Effector memory CD4-positive, alpha-beta T cell (primary cell): ENCODE data around the gene CREB5.

Experiments used
- DNase-seq, 3 donors: peaks; one replicate each; pipeline ENCODE4 v3.0.0-alpha.2; 2020
- H3K27ac ChIP-seq: 2 replicates; pipeline ENCODE4 v1.7.0; 2013; ENCODE audit warnings: mild to moderate bottlenecking, low read length, moderate library complexity; ENCODE audit not compliant: insufficient read depth, poor library complexity, severe bottlenecking
- H3K27me3 ChIP-seq: replicated peaks from 2 replicates; pipeline ENCODE4 v1.7.0; 2013; ENCODE audit warnings: mild to moderate bottlenecking, low read length; ENCODE audit not compliant: insufficient read depth, control insufficient read depth, poor library complexity, severe bottlenecking
- H3K36me3 ChIP-seq: 2 replicates; pipeline ENCODE4 v1.7.0; 2013; ENCODE audit warnings: mild to moderate bottlenecking, low read length, moderate library complexity; ENCODE audit not compliant: control insufficient read depth, insufficient read depth
- H3K4me1 ChIP-seq: 2 replicates; pipeline ENCODE4 v1.7.0; 2013; ENCODE audit warnings: low read length, mild to moderate bottlenecking; ENCODE audit not compliant: control insufficient read depth, insufficient read depth, poor library complexity, severe bottlenecking
- H3K4me3 ChIP-seq: 2 replicates; pipeline ENCODE4 v1.7.0; 2013; ENCODE audit warnings: low read length, low read depth, mild to moderate bottlenecking; ENCODE audit not compliant: insufficient read depth, poor library complexity, severe bottlenecking
- H3K9me3 ChIP-seq: 2 replicates; pipeline ENCODE4 v1.7.0; 2013; ENCODE audit warnings: mild to moderate bottlenecking, low read length, moderate library complexity; ENCODE audit not compliant: control insufficient read depth

CREB5 gene

DNA sequence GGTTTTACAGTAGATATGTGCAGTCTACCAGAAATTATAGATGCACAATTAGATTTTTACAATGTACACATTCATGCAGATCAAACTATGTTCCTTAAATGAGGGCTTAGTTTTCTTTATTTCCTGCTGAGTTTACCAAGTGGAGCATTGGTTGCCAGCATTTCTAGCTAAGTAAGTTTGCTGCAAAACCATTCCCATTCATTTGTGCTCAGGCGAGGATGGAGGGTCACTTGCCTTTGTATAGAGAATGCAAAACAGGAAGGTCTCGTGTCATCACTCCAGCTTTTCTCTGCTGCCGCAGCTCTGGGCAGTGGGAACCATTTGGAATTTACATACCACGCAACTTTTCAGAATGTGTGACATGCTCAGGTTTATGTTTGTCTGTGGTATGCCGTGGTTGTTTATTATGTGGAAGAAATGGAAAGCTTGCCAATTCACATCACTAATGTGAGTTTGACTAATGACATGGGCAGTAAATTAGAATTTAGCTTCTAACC, 347.2 kb downstream of the CREB5 start:
- DNase-seq: no peak
- H3K27me3 ChIP-seq: no peaks in the 10 kb centered on the region
- H3K36me3 ChIP-seq: no peaks in the 10 kb centered on the region
- H3K27ac ChIP-seq: no peak overlapping the region
- no peaks in the 10 kb centered on the region for H3K9me3 ChIP-seq
- H3K4me3 ChIP-seq: no peak overlapping the region
- no peaks in the 10 kb centered on the region for H3K4me1 ChIP-seq

DNA sequence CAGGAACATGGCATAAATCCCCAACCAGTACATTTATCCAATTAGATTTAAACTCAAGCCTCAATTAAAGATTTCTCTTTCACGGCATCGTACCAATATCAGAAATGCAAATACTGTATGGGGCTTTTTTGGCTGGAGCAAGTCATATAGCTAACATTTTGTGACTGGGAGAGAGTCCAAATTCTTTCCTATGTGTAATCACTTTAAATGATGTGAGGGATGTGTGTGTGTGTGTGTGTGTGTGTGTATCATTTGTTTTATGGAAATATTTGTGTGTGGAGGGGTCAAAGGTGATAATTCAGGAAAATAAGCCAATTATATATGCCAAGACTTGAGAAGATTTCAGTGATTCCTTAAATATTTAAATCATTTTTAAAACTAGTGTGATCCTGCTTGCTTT, 349.2 kb downstream of the CREB5 start:
- H3K9me3 ChIP-seq: no peaks in the 10 kb centered on the region
- H3K4me1 ChIP-seq: no peaks in the 10 kb centered on the region
- no peak overlapping the region for H3K4me3 ChIP-seq
- DNase-seq: no peak
- H3K27ac ChIP-seq: no peak overlapping the region
- H3K27me3 ChIP-seq: no peaks in the 10 kb centered on the region
- no peaks in the 10 kb centered on the region for H3K36me3 ChIP-seq

- H3K4me1 ChIP-seq: no peaks in the 10 kb centered on the region
- no peak overlapping the region for H3K4me3 ChIP-seq
- no peaks in the 10 kb centered on the region for H3K27me3 ChIP-seq
- DNase-seq: no peak
- no peaks in the 10 kb centered on the region for H3K36me3 ChIP-seq
- no peaks in the 10 kb centered on the region for H3K9me3 ChIP-seq
- H3K27ac ChIP-seq: no peak overlapping the region
Measured at GRCh38 chr7:28762651-28763050, 350.3 kb downstream of the CREB5 start.

DNA sequence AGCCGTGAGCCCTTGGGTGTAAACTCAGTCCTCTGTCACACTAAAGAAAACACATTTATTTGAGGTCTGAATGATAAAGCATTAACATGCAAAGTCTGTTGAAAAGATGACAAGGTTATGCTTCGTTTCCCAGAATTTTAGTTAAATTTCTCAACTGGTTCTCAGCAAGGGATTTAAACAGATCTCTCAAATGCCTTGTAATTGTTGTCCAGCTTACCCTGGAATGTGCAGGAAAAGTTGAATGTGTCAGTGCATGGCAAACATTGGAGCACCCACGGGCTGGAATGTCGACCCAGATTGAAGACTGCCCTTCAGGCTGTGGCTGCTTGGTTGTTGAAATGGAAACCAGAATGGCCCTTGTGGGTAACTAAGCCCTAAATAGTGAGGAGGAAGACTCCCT, 354.0 kb downstream of the CREB5 start:
- Histone ChIP-seq H3K27me3 (no peaks in the 10 kb centered on the region), H3K27ac (no peak overlapping the region), H3K4me1 (no peaks in the 10 kb centered on the region), H3K9me3 (no peaks in the 10 kb centered on the region), H3K4me3 (no peak overlapping the region), H3K36me3 (no peaks in the 10 kb centered on the region)
- DNase-seq: no peak

DNA sequence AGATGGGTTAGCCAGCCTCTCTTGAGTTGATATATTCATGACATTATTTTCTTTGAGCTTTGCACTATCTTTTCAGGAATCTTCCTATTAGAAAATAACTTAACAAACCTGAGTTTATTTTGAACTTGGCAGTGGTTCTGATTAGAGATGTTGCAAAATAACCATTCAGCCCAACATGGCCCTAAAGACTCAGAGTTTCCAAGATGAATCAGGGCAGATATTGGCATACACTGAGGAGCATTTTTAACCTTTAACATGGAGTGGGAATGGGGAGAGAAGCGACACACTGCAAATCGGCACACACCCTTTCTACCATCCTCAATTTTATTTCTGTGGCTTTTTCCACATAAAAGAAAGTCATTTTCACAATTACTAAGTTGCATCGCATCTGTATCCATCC, 355.0 kb downstream of the CREB5 start:
- H3K27ac ChIP-seq: no peak overlapping the region
- DNase-seq: no peak
- no peaks in the 10 kb centered on the region for H3K9me3 ChIP-seq
- no peaks in the 10 kb centered on the region for H3K27me3 ChIP-seq
- H3K4me1 ChIP-seq: no peaks in the 10 kb centered on the region
- H3K36me3 ChIP-seq: no peaks in the 10 kb centered on the region
- H3K4me3 ChIP-seq: no peak overlapping the region

DNA sequence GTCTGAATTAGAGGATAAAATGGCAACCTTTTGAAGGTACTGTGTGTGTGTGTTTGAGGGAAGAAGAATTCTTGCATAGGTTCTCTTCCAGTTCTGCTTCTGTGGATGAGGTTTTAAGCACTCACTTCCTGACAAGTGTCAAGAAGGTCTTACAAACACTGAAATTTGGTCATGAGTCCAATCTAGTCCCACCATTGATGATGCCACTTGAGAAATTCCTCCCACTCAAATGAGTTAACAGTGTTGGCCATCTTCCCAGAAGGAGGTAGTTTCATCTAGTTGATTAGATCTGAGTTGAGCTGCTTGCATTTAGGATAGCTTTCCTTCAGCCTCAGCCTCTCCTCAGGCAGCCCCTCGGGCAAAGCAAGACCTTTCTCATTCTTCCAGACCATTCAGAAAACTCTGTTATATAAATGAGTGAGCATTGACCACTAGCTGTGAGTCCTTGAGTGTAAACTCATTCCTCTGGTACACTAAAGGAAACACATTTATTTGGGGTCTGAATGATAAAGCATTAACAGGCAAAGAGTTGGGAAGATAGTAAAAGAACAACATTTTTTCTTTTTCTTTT, 356.3 kb downstream of the CREB5 start:
- H3K4me3 ChIP-seq: no peak overlapping the region
- no peak for DNase-seq
- no peaks in the 10 kb centered on the region for H3K9me3 ChIP-seq
- H3K36me3 ChIP-seq: no peaks in the 10 kb centered on the region
- H3K4me1 ChIP-seq: no peaks in the 10 kb centered on the region
- H3K27ac ChIP-seq: no peak overlapping the region
- H3K27me3 ChIP-seq: no peaks in the 10 kb centered on the region

DNA sequence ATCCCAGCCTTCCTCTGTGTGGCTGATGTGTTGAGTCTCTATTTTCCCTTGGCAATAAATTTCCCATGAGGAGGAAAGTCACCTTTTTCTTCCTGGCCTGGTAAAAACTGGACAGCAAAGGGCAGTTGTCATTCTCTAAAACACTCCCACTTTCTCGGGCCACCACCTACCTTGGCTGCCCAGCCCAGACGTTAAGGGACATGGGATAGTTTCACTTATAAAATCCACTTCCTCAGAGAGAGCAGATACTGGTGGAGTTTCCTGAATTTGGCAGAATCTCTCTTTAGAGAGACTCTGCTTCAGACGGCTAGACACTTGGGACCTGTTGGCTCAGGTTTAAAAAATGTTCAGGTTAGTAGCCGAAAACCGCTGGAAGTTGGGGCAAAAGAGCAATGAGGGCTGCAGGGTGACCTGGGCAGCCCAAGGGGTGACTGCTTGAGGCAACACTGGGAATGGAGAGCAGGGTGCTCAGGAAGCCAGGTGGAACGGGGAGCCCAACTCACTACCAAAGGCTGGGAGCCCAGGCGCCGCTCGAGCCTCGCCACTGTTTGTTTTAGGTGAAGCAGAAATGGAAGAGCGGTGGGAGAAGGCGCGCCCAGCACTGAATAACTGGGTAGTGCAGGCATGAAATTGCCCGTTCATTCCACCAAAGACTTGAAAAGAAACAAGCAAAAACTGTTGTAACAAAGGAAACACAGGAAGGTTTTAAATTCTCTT, 359.7 kb downstream of the CREB5 start:
- H3K9me3 ChIP-seq: no peaks in the 10 kb centered on the region
- no peak for DNase-seq
- no peaks in the 10 kb centered on the region for H3K36me3 ChIP-seq
- H3K4me3 ChIP-seq: no peak overlapping the region
- H3K27me3 ChIP-seq: no peaks in the 10 kb centered on the region
- H3K4me1 ChIP-seq: no peaks in the 10 kb centered on the region
- no peak overlapping the region for H3K27ac ChIP-seq

DNA sequence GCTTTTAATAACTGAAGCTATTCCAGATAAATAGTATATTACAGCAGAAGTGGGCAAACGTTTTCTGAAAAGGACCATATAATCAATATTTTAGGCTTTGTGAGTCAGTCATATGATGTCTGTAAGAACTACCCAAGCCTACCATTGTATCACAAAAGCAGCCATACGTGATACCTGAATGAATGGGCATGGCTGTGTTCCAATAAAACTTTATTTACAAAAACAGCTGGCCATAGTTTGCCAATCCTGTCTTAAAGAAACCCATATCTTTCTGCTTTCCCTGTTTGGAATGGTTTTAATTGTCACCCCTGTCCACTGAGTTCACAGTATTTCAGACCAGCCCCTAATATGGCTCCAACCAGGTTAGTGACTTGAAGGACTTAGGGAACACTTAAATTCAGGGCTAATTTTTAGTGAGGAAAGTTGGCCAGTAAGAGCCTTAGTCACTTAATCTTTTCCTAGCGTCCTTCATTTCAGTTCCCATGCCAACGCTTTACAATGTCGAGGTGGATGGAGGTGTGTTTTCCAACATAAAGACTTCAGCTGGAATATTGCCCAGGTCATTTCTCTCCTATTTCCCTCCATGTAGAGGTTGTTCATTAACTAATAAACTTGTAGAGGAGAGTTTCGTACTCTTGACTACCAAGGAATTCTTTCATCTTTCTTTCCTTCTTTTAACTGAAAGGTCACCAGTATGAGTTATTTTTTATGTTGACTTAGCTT, 361.3 kb downstream of the CREB5 start:
- Histone ChIP-seq H3K9me3 (no peaks in the 10 kb centered on the region), H3K36me3 (no peaks in the 10 kb centered on the region), H3K27ac (no peak overlapping the region), H3K4me3 (no peak overlapping the region), H3K27me3 (no peaks in the 10 kb centered on the region), H3K4me1 (no peaks in the 10 kb centered on the region)
- no peak for DNase-seq

GRCh38 chr7:28774261-28774988, 362.1 kb downstream of the CREB5 start:
- no peaks in the 10 kb centered on the region for H3K27me3 ChIP-seq
- H3K9me3 ChIP-seq: no peaks in the 10 kb centered on the region
- H3K36me3 ChIP-seq: no peaks in the 10 kb centered on the region
- no peak overlapping the region for H3K27ac ChIP-seq
- no peak for DNase-seq
- H3K4me1 ChIP-seq: no peaks in the 10 kb centered on the region
- no peak overlapping the region for H3K4me3 ChIP-seq
